ENCODE results near the gene TMPRSS13.
"Not testable (repeated sequence)": the region's sequence is repeated elsewhere in the genome, so short reads cannot be mapped to it uniquely, and the experiment has no call there.

Gene TMPRSS13

DNA sequence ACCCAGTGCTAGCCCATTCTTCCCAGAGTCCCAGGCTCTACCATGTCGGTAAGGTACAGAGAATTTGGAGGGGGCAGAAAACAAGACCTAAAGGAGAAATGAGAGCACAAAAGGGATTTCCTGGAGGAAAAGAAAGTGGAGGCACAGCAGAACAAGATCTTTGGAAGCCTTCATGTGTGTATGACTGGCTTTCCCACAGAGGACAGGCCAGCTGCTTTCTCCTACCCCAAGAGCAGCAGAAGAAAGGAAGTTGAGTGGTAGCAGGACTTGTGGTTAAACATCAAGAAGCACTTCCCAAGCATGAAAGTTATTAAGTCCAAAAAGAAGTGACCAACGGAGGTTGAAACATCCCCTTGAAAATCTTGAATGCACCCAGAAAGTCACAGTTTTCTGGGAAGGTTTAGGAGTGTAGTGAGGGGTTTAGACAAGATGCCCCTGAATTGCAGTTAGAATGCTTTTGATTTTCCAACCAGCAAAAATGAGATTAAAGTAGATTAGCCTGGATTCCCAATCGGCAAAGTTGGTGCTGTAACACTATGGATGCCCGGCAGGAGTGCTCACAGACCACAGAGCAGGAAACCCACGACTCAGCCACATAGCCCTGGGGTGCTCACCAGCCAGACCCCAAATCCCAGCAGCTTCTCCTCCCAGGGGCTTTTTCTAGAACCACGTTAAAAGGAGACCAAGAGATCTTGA, 608 bp downstream of the TMPRSS13 start:
- Mint-ChIP-seq H3K4me1 (ENCODE audit: low read depth) (peaks cover 57% of the 10 kb centered on the region), H3K27me3 (peaks cover 3% of the 10 kb centered on the region), H3K4me3 (peak overlapping the region; percentile 37), H3K36me3 (ENCODE audit: low read depth) (no peaks in the 10 kb centered on the region), H3K27ac (peak overlapping the region; percentile 99), H3K9me3 (no peaks in the 10 kb centered on the region)

DNA sequence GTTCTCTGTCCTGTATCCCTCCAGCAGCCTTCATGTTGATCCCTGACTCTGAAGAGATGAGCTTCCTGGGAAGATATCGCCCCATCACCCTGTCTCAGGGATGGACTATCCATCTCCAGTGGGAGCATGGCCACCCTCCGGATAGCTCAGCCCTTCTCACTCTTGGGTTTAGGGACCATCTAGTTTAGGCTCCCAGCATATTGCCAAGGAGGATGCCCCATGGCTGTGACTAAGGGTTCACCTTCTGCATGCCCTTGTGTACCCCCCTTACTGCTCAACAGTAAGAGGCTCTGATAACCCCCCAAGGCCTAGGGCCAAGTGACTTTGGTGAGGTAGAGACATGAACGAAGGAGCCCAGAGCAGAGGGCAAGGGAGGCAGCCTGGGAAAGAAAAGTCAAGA, 1.3 kb downstream of the TMPRSS13 start:
- H3K36me3 Mint-ChIP-seq (ENCODE audit: low read depth), result no peaks in the 10 kb centered on the region
- no peaks in the 10 kb centered on the region for H3K9me3 Mint-ChIP-seq
- peak overlapping the region; percentile 99 for H3K27ac Mint-ChIP-seq
- H3K4me3 Mint-ChIP-seq, result no peak overlapping the region
- peaks cover 51% of the 10 kb centered on the region for H3K4me1 Mint-ChIP-seq (ENCODE audit: low read depth)
- H3K27me3 Mint-ChIP-seq, result peaks cover 3% of the 10 kb centered on the region

DNA sequence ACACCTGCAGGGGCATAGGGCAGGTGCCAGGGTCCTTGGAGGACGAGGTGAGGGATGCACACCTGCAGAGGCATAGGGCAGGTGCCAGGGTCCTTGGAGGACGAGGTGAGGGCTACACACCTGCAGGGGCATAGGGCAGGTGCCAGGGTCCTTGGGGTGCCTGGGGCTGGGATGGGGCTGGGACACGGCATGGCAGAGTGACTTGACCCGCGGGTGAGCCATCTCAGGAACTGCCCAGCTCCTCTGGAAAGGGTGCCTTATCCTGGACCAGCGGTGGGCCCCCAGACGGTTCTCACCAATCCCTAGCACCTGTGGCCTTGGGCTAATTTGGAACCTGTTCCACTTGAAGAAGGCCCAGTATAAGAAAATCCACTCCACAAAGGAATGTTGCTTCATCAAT, 3.0 kb downstream of the TMPRSS13 start:
- H3K36me3 Mint-ChIP-seq (ENCODE audit: low read depth); H3K27me3 Mint-ChIP-seq; H3K27ac Mint-ChIP-seq; H3K4me3 Mint-ChIP-seq; H3K9me3 Mint-ChIP-seq: not testable (repeated sequence)
- peaks cover 33% of the 10 kb centered on the region for H3K4me1 Mint-ChIP-seq (ENCODE audit: low read depth)

DNA sequence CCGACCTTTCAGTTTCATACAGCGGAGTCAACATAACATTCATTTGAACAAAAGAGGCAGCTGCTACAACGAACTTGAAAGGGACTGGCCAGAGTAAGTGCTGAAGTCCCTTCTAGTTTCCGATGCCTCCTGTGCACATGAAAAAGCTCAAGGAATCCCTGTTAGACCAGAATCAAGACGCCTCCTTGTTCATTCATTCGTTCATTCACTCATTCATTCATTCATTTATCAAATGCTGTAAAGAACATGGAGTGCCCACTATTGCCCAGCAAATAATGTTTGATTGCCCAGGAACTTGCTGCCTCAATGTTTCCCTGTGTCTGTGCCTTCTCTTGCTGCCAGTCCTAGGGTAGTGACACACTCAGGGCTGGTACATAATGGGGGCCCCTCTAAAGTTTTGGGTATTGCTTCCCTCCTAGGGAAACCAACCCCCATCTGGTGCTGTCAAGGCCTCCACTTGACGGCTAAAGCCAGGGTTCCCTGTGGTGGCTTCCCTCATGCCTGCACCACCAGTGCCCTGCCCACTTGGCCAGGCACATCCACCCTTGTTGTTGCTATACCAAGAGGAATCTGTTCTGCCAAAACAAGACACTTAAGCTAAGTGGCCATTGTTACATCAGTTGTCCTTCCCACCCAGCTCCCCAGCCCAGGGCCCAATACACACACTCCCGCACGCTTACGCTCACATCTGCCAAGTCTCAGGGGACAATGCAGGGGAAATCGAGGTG, 3.8 kb downstream of the TMPRSS13 start:
- Mint-ChIP-seq H3K4me1 (ENCODE audit: low read depth) (peaks cover 28% of the 10 kb centered on the region), H3K4me3 (no peak overlapping the region), H3K27me3 (peaks cover 3% of the 10 kb centered on the region), H3K27ac (no peak overlapping the region), H3K9me3 (no peaks in the 10 kb centered on the region), H3K36me3 (ENCODE audit: low read depth) (no peaks in the 10 kb centered on the region)

DNA sequence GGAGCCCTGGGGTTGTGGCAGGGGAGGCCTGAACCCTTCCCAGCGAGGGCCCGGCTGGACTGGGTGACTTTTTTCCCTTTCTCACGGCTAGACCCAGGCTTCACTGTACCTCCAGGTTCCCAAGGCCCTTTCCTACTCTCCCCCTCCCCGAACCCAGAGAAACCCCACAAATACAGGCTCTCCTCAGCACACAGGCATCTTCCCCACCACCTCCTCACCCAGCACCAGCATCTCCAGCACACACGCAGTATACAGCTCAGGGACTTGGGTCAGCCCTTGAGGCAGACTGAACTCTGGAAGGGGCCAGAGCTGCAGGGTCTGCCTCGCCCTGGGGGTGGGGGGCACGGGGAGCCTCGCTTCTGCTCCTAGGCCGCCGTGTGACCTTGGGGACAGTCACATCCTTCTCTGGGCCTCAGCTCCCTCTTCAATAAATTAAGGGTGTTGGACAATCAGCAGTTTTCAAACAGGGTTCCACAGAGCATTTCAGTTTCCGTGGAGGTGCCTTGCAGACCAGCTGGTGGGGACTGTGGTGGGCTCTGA, 4.5 kb downstream of the TMPRSS13 start:
- Mint-ChIP-seq H3K36me3 (ENCODE audit: low read depth) (no peaks in the 10 kb centered on the region), H3K27me3 (peaks cover 3% of the 10 kb centered on the region), H3K27ac (no peak overlapping the region), H3K4me1 (ENCODE audit: low read depth) (peaks cover 26% of the 10 kb centered on the region), H3K4me3 (no peak overlapping the region), H3K9me3 (no peaks in the 10 kb centered on the region)

DNA sequence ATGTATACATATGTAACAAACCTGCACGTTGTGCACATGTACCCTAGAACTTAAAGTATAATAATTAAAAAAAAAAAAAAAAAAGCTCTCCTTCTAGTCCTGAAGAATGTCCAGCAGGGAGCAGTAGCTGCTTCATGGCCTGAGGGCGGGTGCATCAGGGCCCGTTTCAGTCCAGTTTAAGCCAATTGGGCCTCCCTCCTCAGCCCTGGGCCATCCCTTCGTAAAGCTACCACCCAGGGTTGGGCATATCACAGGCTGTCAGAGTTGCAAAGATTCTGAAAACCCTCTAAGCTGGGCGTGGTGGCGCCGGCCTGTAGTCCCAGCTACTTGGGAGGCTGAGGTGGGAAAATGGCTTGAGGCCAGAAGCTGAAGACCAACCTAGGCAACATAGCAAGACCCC, 5.4 kb downstream of the TMPRSS13 start:
- no peak overlapping the region for H3K4me3 Mint-ChIP-seq
- no peaks in the 10 kb centered on the region for H3K9me3 Mint-ChIP-seq
- peaks cover 23% of the 10 kb centered on the region for H3K4me1 Mint-ChIP-seq (ENCODE audit: low read depth)
- H3K27ac Mint-ChIP-seq, result no peak overlapping the region
- peaks cover 3% of the 10 kb centered on the region for H3K27me3 Mint-ChIP-seq
- no peaks in the 10 kb centered on the region for H3K36me3 Mint-ChIP-seq (ENCODE audit: low read depth)

DNA sequence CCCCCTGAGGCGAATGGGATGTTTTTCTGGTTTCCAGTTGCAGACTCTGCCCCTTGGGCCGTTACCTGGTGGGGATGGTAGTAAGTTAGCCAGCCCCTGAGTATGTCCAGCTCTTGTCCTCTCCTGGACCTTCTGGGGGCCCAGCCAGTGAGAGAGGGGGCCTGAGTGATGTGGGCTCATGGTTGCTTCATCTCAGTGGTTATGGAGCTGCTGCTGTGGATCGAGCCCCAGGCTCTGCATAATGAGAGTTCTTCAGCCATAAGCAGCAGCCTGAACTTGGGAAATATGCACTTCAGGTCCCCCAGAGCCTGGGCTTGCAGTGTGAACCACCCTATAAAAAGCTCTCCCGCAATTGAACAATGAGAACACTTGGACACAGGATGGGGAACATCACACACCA, 5.9 kb downstream of the TMPRSS13 start:
- H3K36me3 Mint-ChIP-seq (ENCODE audit: low read depth), result no peaks in the 10 kb centered on the region
- peaks cover 18% of the 10 kb centered on the region for H3K4me1 Mint-ChIP-seq (ENCODE audit: low read depth)
- H3K27me3 Mint-ChIP-seq, result no peaks in the 10 kb centered on the region
- H3K27ac Mint-ChIP-seq, result no peak overlapping the region
- no peaks in the 10 kb centered on the region for H3K9me3 Mint-ChIP-seq
- H3K4me3 Mint-ChIP-seq, result no peak overlapping the region

DNA sequence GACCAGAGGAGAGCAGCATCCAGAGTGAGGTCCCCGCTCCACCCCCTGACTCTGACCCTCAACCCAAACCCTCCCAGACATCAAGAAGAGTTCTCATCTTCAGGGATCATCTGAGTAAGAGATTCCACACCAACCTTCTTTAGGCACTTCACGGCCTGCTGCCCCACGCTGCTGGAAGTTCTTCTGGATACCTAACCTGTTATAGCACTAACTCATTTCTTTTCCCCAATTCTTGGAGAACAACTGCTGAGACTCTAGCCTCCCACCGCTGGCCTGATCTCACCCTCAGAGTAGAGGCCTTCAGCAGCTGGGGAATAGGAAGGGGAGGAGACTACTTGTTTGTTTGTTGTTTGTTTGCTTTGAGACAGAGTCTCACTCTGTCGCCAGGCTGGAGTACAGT, 7.3 kb downstream of the TMPRSS13 start:
- no peak overlapping the region for H3K4me3 Mint-ChIP-seq
- peaks cover 14% of the 10 kb centered on the region for H3K4me1 Mint-ChIP-seq (ENCODE audit: low read depth)
- no peak overlapping the region for H3K27ac Mint-ChIP-seq

DNA sequence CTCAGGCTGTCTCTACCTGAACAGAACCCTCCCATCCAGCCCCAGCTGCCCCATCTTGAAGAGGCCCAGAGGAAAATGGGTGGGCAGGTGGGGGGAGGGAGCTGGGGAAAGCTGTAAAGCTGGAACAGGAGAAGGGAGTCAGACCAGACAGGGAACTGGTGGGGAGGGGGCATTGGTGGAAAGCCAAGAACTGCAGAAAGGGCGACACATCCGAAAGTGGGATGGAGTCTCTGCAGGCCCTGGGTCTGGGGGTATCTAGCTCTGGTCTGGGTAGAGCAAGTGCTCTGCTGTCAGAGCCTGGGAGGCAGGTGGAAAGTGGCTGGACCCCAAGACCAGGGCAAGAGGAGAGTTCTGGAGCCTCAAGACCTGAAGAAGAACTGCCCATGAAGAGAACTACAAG, 7.7 kb downstream of the TMPRSS13 start:
- Mint-ChIP-seq H3K27me3 (no peaks in the 10 kb centered on the region), H3K36me3 (ENCODE audit: low read depth) (no peaks in the 10 kb centered on the region), H3K4me1 (ENCODE audit: low read depth) (peaks cover 14% of the 10 kb centered on the region), H3K9me3 (no peaks in the 10 kb centered on the region), H3K4me3 (no peak overlapping the region), H3K27ac (no peak overlapping the region)

More for the DNA sequence above, 7.3 kb downstream of the TMPRSS13 start:
- no peaks in the 10 kb centered on the region for H3K9me3 Mint-ChIP-seq
- no peaks in the 10 kb centered on the region for H3K36me3 Mint-ChIP-seq (ENCODE audit: low read depth)
- no peaks in the 10 kb centered on the region for H3K27me3 Mint-ChIP-seq

DNA sequence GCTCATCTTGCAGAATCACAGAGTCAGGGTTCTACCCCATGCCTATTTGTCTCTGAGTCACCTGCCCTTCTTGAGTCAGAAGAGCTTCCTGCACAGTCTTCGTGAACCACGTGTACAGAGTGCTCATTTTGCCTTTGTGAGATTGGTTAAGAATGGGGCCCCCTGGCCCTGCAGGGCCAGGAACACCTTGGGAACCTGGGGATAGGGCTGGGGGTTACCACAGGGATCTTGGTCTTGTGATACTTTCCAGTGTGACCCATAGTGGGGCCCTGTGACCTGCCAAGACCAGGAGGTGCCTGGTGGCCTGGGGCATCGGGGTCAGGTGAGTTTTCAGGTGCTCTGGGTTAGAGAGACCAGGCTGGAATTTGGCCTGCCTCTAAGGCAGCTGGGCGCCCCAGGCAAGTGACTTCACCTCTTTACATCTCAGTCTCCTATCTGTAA, 9.4 kb downstream of the TMPRSS13 start:
- H3K4me3 Mint-ChIP-seq, result no peak overlapping the region
- H3K27ac Mint-ChIP-seq, result peak overlapping the region; percentile 40
- H3K36me3 Mint-ChIP-seq (ENCODE audit: low read depth), result no peaks in the 10 kb centered on the region
- H3K9me3 Mint-ChIP-seq, result no peaks in the 10 kb centered on the region
- no peaks in the 10 kb centered on the region for H3K27me3 Mint-ChIP-seq
- H3K4me1 Mint-ChIP-seq (ENCODE audit: low read depth), result peaks cover 14% of the 10 kb centered on the region

DNA sequence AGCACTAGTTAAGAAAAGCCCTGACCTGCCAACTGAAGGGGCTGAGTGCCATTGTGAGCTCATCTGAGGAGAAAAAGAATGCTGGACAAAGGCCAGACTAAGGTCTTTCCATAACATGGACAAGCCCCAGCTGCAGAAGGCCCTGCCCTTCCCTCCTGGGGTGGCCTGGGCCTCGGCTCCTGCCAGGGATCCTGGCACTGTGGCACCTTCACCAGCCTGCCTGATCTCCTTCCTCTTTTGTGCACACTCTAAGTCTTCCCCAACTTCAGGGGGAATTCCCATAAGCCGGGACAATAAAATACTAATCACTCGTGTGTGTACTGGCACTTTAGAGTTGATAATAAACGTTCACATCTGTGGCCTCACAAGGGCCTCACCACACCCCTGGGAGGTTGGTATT, 9.9 kb downstream of the TMPRSS13 start:
- Mint-ChIP-seq H3K36me3 (ENCODE audit: low read depth) (no peaks in the 10 kb centered on the region), H3K9me3 (no peaks in the 10 kb centered on the region), H3K27me3 (no peaks in the 10 kb centered on the region), H3K4me1 (ENCODE audit: low read depth) (peaks cover 14% of the 10 kb centered on the region), H3K27ac (peak overlapping the region; percentile 40), H3K4me3 (no peak overlapping the region)

DNA sequence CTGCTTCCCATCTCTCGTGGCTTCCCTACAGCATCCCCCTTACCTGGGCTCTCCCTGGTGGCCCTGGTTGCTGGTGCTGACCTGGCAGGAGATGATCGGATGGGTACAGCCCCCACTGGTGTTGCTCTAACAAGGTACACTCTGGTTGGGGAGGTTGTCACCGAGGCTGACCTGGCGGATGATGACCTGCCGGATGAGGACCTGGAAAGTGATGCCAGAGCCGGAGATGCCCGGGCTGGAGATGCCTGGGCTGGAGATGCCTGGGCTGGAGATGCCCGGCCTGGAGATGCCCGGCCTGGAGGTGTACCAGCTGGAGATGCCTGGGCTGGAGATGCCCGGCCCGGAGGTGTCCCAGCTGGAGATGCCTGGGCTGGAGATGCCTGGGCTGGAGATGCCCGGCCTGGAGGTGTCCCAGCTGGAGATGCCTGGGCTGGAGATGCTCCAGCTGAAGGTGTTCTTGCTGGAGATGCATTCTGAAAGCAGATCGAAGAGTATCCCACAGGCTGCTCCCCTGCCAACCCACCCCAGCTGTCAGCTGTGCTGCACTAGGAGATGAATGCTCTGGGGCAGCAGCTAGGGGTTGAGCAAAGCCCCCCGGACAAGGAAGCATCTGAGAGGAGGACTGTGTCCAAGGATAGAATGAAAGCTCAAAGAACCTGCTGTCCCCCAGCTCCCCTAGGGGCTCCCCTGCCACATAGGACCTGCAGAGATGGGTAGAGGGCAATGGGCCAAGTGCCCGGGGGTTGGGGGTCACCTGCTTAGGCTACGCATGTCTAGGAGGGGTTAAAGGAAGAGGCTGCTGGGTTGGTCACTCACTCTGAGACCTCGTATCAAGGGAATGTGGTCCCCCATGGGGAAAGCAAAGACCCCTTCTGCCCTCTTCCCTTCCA, 10.6 kb downstream of the TMPRSS13 start:
- no peak overlapping the region for H3K4me3 Mint-ChIP-seq
- no peaks in the 10 kb centered on the region for H3K36me3 Mint-ChIP-seq (ENCODE audit: low read depth)
- H3K4me1 Mint-ChIP-seq (ENCODE audit: low read depth), result peaks cover 14% of the 10 kb centered on the region
- H3K27ac Mint-ChIP-seq, result no peak overlapping the region
- H3K9me3 Mint-ChIP-seq, result no peaks in the 10 kb centered on the region
- H3K27me3 Mint-ChIP-seq, result no peaks in the 10 kb centered on the region

DNA sequence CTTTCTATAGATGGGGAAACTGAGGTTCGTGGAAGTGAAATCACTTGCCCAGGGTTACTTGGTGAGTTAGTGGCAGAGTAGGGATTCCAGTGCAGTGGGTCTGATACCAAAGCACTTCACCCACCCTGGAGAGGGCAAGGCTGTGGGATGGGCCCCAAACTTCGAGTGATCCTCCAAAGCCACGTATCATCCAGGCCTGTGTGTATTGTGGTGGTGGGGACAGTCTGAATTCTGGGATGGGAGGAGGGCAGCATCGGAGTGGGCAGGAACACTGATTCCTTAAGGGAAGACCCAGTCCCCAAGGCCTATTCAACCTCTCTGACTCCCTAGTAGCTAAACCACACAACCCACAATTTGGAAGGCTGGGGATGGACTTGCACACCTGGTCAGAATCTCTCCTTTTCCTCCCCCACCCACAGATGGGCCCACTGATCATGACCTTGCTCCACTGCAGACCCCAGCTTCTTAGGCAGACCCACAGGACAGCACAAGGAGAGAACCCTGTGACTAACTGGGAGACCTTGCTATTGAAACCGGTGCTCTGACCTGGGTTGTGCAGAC, 11.5 kb downstream of the TMPRSS13 start:
- Mint-ChIP-seq H3K4me1 (ENCODE audit: low read depth) (peaks cover 14% of the 10 kb centered on the region), H3K9me3 (no peaks in the 10 kb centered on the region), H3K27me3 (no peaks in the 10 kb centered on the region), H3K4me3 (no peak overlapping the region), H3K27ac (no peak overlapping the region), H3K36me3 (ENCODE audit: low read depth) (no peaks in the 10 kb centered on the region)

DNA sequence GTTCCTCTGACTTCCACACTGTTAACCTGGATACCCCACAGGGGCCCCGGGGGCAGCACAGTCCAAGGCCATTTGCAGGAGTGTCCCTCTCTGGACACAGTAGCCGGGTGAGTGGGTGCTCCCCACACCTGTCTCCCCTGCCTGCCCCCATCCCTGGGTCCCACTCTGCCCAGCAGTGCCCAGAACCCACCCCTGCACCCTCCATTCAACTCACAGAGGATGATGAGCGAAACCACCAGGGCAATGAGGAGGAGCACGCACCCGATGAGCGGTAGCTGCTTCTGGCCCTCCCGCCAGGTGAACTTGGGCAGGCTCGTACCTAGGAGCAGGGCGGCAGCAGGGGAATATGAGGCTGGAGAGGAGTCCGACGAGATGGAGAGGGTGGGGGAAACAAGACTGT, 12.2 kb downstream of the TMPRSS13 start:
- no peak overlapping the region for H3K4me3 Mint-ChIP-seq
- no peaks in the 10 kb centered on the region for H3K36me3 Mint-ChIP-seq (ENCODE audit: low read depth)
- H3K9me3 Mint-ChIP-seq, result no peaks in the 10 kb centered on the region
- peaks cover 14% of the 10 kb centered on the region for H3K4me1 Mint-ChIP-seq (ENCODE audit: low read depth)
- no peaks in the 10 kb centered on the region for H3K27me3 Mint-ChIP-seq
- no peak overlapping the region for H3K27ac Mint-ChIP-seq

Measured in stimulated activated naive CD8-positive, alpha-beta T cell treated with anti-CD3 and anti-CD28 coated beads, Interleukin-15, Interleukin-2, amounts not matched to agents 100 ng/mL and 50 ng/mL, for 24 hours (primary cell).